Stimulated activated CD4-positive, alpha-beta T cell treated with anti-CD3 and anti-CD28 coated beads, Interleukin-4, amount 100 ng/mL, for 4 hours (primary cell): ENCODE measurements around the gene RNU6-7.

Experiments used
- DNase-seq, 2 experiments: peaks; one replicate each; pipeline ENCODE4 v3.0.0-alpha.2; 2020

The RNU6-7 gene

DNA sequence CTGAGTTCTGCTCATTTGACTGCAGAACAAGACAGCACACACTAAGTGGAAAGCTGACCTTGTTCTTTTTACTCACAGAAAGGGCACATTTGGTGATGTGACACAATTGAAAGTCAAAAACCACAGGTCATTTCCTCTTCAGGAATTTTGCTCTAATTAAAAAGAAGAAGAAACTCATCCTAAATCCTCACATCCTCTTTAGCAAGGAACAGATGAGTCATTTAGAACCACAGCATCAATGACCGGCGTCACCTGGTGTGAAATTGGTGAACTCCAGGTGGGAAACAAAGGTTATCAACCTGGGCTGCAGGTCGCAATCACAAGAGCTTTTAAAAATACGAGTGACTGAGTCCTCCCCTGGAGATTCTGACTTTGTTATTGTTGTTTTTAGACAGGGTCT, 4.1 kb downstream of the RNU6-7 start:
- DNase-seq = no peak

DNA sequence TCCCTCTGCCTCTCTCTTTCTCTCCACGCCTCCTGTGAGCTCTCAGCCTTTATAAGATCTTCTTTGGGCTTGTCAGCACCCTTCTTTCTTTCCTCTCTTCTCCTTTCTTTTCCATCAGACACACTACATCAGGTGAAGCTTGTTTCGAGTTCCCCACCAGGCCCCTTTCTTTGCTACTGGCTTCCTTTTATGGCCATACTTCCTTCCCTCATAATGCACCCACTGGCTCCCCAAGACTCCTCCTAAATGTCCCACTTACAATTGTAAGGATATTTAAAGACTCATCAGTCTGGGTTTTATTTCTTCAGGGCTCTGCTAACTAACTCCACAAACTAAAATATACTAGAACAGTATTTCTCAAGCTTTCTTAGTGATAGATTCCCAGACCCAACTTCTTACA, 4.7 kb downstream of the RNU6-7 start:
- no peak for DNase-seq

DNA sequence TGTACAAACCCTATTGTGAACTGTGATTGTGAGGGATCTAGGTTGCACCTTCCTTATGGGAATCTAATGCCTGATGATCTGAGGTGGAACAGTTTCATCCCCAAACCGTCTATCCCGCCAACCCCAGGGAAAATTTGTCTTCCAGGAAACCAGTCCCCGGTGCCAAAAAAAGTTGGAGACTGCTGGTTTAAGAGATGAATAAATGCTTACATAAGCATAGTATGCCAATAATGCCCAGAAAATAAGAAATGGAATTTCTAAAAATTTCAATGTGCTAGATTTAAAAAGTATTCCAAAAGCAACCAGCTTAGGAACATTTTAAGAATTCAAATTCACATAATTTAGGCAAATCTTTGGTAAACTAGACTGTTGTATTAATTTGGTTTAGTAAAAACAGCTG, 6.6 kb downstream of the RNU6-7 start:
- DNase-seq = no peak

DNA sequence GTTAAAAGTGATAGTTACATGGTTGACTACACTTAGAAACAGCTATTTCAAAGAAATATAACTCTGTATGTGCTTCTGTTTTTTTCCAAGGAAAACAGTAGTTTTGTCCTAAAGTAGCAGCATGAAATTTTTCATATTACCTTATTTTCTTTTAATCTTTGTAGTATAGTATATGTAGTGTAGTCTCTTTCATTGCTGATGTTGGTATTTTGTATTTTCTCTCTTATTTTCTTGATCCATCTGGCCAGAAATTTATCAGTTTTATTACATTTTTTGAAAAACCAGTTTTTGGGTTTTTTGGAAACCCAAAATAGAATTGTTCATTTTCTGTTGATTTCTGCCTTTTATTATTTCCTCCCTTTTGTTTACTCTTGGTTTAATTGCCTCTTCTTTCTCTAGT, 7.6 kb downstream of the RNU6-7 start:
- DNase-seq = no peak

DNA sequence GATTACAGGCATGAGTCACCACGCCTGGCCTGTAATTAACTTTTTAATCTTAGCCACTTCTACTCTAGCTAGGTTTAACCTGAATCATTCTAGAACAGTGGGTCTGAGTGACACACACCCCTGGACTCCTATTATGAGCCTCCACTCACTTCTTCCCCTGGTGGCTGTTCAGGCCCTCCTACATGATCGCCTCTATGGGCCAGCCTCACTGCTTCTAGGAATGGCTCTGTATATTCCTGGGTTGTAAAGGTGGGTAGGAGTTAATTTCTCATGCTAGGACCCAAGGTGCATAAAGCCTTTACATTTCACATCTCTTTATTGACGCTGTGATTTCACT, 9.2 kb downstream of the RNU6-7 start:
- no peak for DNase-seq

DNA sequence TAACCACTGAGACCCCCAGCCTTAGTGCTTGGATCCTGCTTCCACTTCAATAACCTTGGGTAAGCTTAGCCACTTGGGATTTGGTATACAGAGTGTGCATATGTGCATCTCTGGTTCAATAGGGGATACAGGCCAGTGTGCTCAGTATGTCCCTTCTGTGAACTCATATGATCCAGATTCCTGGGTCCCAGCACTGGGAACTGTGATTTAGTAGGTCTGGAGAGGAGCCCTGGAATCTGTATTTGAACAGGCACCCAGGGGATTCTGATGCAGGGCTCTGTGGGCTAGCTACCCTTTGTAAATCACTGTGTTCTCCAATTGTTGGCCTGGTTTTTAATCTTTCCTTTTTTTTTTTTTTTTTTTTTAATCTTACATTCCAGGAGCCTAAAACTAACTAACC, 11.0 kb downstream of the RNU6-7 start:
- DNase-seq = no peak

DNA sequence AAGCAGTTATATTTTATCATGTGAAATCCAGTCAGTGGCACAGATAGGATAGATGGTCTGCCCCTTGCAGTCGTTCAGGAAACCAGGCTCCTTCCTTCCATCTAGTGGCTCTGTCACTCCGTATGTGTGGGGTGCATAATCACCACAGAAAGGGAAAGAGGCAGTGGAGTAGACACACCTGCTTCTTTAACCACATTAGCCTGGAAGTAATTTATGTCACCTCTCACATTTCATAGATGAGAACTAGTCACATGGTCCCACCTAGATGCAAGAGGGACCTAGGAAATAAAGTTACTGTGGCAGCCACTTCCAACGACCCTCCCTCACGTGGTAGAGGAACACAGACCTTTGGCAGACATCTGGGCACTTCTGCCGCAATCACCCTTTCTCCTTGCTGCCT, 15.5 kb downstream of the RNU6-7 start:
- DNase-seq = no peak

DNA sequence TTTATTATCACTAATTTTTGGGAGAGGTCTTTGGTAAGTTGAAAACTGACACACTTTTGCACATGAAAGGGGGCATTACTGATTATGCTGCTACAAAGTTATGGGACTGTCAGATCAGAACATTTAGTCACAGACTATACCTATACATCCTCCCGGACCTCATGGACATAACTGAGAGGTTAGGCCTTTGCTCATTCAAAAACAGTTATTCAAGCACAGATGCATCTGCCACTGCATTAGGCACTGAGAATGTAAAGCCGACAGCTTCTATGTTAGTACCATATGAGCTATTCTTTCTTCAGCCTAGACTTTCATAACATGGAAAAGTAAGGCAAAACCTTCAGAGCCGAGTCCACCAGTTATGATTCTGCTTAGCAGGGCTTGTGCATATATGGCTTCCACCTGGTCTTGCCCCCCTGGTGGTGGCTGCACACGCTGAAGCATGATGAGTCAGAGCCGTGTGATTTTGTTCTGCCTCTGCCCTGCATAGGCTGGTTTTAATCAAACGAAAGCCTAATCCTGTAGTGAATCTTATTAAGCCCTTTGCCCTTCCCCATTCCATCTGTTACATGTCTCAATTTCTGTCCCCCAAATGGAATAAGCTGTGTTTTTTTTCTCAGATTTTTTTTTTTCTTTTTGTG, 23.0 kb downstream of the RNU6-7 start:
- DNase-seq = no peak

DNA sequence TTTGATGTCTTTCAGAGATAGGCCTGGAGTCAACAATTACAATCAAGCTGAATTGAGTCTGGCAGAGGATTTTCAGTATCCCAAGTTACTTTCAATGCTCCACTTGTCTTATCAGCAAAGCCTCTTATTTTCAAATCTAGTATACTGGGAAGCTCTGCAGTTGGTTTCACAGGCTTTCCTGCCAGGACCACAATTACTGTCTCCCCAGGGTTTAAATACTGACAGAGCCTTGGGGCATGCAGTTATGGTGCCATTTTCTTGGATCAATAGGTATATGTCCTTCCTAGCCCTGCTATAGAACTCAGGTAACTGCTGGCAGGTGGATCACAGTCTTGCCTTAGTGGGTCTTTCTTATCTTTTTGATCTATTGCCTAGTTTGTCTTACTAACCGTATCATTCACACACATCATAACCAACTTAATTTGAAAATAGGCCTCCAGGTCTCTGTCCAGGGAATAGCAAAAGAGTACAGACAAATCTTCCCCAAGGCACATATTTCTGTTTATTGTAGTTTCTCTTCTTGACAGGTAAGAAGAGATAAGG, 23.6 kb downstream of the RNU6-7 start:
- DNase-seq = no peak

DNA sequence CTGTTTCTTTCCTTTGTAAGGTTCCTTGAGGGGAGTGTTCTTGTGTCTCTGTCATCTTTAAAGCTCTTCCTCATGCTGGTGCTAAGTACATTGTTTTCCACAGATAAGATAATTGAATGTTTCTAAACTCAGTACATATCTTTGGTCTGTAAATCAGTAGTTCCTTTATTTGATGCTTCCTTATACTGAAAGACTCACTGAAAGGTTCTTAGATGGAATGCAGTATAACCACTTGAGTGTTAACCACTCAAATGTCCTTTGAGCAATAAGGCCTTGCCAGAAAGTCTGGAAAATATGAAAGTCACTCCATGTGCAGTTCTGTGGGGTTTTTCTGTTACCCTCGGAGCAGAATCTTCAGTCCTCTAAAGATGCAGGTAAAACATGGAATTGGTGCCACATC, 24.2 kb downstream of the RNU6-7 start:
- no peak for DNase-seq

DNA sequence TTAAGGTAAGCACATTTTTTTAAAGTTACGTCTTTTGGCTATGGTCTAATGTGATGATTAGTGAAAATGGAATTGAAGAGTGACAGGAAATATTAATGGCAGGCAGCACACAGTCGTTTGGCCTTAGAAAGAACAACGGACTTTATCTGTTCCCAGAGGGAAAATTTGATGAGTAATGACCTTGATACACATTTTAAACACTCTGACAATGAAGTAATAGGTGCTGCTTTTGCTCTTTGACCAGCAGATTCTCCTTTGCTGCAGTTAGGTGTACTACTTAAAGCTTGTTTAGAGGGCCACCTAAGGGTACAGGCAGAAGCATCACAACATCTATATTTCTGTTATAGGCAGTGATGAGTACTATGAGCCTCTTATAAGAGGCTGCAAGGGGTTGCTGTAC, 28.3 kb downstream of the RNU6-7 start:
- no peak for DNase-seq

DNA sequence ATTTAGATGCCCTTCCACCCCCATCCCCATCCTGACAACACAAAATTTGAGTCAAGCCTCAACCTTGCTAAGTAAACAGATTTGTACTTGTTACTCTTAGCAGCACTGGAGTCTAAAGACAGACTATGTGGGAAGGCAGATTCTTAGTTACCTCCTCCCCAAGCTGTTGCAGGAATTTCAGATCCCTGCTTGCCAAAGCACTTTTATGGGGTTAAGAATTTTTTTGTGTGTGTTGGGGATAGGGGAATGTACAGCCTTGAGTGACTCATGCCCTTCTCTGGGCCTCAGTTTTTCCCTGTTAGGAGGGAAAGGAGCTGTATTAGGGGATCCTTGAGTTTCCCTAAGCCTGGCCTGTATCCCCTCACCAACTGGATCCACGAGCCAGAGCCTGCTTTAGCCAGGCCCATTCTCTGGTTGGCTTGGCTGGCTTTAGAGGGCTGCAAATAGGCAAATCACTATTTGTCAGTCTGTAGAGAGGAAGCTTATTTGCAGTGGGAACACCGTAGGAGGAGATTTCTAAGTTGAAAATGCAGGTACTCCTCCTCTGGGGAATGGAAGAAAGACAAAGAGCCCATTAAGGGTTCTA, 28.9 kb downstream of the RNU6-7 start:
- no peak for DNase-seq

DNA sequence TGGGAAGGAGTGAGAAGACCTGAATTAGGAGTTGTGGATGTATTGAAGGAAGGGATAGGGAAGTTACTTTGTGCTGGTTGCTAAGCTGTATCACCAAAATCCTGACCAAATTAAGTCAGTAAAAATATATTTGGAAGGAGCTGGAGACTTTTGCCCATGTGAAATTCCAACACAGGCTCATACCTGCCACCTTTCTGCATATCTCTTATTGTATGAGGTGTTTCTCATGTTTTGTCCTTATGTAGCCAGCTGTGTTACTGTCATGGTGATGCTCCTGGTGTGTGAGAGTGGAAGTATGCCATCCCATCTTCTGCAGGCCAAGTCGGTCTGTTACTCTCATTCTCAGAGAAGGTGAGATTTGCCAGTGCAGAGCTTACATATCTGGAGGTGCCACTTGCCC, 30.6 kb downstream of the RNU6-7 start:
- DNase-seq = no peak

DNA sequence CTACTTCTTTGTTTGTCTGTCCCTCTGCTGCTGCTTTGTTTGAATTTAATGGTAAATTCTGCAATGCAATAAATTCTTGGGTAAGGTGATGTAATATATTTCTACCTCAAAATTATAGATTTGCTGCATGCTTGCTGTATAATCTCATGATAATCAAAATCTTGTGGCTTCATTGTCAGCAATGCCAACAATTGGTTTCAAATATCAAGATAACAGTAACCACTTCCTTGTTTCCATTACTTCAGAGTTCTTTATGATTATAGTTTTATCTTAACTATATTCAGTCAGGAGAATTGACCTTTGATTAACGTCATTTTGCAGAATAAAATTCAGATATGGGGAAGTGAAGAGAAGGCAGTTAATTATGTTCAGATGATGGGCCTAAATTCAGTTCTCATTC, 31.4 kb downstream of the RNU6-7 start:
- no peak for DNase-seq

DNA sequence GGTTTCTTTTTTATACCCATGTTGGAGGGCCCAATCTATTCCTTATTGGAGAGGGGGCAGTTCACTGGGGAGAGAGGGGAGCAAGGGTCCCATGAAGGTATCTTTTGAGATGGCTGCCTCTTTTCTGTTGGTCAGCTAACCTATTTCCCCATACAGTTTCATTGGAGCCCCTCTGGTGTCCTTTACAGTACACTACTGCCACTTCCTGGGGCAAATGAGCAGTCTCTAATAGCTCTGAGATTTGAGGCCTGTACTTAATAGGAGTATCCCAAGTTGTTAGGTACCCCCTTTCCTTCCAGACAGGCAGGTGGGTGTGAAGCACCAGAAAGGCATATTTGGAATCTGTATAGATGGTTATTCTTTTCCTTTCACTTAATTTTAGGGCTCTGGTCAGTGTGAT, 42.6 kb downstream of the RNU6-7 start:
- DNase-seq = no peak

DNA sequence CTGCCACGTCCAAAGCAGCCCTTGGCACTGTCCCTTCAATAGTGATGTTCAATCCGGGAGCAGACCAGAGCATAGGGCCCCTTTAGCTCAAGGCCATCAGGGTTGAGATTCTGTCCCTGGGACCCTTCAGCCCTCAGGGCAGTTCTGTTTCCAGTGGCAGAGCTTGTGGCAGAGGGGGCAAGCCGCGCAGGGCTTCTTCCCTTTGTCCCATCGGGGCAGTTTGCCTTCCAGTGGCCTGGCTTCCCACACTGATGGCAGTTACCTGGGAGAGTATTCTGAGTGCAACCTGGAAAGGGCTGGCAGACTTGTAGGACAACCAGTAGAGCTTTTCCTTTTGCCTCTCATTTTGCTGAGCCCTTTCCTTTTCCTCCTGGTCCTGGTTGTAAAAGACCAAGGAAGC, 44.9 kb downstream of the RNU6-7 start:
- DNase-seq = no peak

DNA sequence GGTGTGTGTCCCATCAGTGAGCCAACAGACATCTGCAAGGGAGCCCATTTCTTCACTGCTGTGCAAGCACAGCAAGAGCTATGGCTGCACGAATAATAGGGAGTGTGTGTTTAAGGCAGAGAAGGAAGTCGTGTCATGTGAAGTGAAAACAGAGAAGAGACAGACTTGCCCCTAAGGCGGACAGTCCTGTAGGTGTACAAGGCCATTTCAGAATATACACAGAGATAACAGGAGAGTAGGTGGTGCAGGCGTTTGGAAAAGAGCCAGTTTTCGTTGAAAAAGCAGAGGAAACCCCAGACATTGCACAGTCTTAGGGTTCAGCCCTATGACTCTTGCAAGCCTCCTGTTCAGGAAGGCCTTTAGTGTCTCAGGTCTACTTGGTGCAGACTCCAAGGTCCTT, 47.5 kb downstream of the RNU6-7 start:
- DNase-seq = no peak

DNA sequence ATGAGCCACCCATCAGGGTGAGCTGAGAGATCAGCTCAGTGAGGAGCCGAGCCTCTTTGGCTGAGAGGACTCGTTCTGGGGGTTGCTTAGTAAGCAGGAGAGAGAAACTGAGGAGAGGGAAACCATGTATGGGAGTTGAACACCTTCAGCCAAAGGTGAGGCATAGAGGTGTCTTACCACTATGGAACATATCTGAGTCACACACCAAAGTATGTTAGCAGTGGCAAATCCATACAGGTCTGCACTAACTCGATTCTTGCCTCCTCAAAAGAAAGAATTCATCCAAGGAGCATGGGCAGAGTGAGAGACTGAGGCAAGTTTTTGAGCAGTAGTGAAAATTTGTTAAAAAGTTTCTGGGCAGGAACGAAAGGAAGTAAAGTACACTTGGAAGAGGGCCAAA, 47.9 kb downstream of the RNU6-7 start:
- no peak for DNase-seq

DNA sequence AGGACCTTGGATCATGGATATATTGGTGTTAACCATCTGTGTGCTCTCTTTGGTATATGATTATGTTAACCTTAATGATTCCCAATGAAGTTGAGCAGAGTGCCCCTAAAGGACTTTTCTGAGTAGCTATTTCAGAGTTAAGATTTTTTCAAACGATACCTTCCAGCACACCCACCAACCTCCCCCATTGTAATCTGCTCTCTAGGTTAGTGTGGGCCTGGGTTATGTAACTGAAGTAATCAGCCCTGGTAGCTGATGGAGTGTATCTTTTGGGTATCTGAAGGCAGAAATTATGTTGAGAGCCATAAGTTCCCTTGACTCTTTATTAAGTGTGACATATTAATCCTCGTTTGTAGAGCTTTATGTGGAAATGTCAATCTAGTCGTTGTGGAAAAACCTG, 48.8 kb downstream of the RNU6-7 start:
- DNase-seq = no peak

DNA sequence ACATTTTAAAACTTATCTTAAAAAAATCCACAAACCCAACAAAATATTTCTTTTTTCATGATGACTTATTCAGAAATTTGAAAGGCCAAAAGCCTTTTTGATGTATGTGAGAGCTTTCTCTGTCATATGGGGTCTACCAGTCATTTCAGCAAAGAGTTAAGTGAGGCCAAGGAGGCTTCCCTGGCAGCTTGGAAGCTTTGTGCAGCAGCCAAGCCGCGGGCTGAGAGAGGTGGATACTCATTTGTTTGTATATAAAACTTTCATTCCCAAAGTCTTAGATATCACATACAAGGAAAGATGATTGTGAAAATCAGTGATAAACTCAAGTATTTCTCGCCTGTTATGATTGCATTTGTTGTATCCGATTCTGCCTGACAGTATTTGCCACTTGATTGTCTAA, 49.7 kb downstream of the RNU6-7 start:
- no peak for DNase-seq
